OCI-M2 (cell line): ENCODE data around the gene PBX1.
"Not testable (repeated sequence)": the region's sequence is repeated elsewhere in the genome, so short reads cannot be mapped to it uniquely, and the experiment has no call there.

ENCODE experiments used
- DNase-seq: peaks from one replicate; lab custom pipeline; 2025; ENCODE audit not compliant: unreplicated experiment; lab: John Stamatoyannopoulos, UW

PBX1 gene

GRCh38 chr1:164638492-164639202 is 79.7 kb downstream of the PBX1 start:
- no peak for DNase-seq

GRCh38 chr1:164640686-164641352 is 81.8 kb downstream of the PBX1 start:
- DNase-seq: no peak

GRCh38 chr1:164641353-164641730 is 82.4 kb downstream of the PBX1 start:
- no peak for DNase-seq

GRCh38 chr1:164643018-164643417 is 84.0 kb downstream of the PBX1 start:
- no peak for DNase-seq

DNA sequence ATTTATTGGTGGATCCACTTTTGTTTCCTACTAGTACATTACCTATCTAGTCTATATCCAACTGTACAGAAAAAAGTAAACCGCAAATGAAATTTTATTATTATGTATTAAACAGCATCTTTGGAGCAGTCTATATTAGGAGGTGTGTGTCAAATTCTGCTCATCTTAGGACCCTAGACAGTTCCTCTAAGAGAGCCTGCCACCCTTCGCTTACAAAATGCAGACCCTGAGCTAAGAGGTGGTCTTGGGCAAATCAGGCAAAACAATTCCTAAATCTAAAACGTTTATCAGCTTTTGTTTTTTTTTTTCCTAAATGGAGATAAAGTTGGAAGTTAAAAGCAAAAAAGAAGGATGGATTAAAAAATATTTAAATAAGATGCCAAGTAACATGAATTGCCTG is 85.3 kb downstream of the PBX1 start:
- DNase-seq: no peak

GRCh38 chr1:164644774-164645644 is 86.0 kb downstream of the PBX1 start:
- no peak for DNase-seq

DNA sequence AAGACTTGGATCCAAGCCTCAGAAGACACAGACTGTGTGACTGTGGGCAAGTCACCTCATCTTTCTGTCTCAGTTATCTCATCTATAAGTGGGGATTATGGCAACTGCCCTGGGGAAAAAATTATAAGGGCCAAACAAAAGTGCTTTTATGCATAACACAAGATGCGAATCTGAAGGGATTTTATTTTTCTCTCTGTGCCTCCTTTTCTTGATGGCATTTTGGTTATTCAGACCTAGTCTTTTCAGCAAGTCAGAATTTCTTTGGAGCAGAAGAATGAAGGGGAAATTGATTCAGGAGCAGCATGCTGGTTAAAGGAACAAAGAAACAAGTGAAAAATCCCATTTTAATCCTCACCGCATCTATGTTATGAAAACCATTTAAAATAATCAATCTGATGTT is 86.9 kb downstream of the PBX1 start:
- DNase-seq: no peak

GRCh38 chr1:164647211-164647610 is 88.2 kb downstream of the PBX1 start:
- no peak for DNase-seq

DNA sequence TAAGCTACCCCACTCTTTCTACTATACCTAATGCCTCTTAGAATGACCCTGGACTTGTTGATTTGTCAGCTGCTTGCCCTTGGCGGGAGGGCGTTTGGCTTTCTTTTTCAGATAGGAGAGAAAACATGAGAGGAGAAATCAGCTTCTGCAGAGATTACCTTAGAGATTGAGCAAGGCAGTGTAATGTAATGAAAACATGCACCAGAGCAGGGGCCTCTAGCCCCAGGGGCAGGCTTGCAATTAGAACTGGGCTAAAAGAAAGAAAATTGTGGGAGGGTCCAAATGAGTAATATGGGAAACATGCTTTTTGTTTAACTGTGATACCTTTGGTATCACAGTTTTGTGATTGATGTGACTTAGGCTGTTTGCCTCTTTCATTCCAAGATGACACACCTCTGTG is 89.7 kb downstream of the PBX1 start:
- no peak for DNase-seq

DNA sequence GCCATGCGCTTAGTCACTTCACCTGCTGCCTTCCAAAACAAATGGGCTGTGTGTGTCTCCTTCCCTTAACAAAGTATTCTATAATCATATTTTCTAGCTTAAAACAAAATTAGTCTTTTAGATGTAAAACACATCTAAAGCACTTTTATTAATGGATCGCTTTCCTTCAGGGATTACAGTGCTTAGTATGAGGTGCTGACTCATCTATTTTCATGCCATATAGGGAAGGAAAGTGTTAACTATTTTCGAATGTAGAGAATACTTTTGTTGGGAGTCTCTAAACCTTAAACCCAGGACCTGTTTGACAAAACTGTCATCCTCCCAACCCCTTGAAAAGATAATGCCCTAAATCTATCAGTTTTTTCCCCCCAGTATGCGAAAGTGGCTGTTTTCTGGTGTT is 90.2 kb downstream of the PBX1 start:
- DNase-seq: no peak

DNA sequence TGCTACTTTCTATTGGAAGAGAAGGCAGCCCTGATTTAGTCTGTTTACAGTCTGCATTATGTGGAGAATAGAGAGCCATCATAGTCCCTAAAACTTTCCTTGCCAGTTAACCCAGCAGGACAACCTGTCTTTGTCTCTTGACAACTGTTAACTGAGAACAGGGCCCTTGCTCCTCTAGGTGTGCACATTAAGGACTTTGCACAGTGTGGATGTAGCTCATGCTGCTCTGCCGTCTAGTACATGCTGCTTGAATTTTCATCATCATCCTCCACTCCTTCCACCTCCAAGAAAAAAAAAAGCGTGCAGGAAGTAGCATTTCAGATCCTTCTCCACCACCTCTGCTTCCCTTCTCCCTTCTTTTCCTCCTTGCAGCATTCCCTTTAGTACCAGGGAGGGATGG is 91.5 kb downstream of the PBX1 start:
- DNase-seq: no peak

DNA sequence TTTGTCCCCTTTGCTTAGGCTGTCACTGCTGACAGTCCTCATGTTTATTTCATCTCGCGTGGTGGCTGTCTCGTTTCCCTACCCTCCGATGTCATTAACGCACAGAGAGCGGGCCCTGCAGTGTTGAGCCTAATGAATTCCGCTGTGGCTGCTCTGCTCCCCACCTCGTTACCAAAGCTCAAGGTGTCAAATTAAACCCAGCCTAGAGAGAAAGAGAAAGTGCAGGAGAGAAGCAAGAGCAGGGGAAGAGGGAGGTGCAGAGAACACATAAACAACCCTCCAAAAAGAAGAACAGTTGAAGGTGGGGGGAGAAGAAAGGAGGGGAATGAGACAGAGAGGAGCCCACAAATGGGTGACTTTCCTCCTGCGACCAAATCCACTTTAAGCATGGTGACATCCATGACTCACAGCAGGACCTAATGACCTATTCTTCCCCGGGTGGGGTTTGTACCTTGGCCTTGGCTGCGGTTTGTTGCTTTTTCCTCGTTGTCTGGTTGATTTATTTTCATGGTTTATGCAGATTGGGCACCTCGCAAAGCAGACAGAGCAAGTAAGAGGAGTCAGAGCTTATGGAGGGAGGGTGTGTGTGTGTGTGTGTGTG is 92.5 kb downstream of the PBX1 start:
- DNase-seq: no peak

GRCh38 chr1:164652969-164653368 is 94.0 kb downstream of the PBX1 start:
- not testable (repeated sequence) for DNase-seq

DNA sequence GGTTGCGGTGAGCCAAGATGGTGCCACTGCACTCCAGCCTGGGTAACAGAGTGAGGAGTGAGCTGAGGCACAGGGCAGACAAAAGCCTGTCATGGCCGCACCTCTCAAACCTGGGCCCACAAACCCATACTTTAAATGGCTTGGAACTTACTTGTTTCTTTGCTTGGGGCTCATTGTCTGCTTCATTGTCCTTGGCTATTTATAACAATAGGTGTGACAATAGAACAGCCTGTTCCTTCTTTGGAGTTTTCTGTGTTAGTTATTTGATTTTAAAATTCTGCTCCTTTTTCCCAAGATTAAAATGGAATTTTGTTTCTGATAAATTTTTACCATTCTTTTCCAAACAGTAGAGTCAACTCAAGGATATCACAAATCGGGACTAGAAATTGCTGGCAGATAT is 94.7 kb downstream of the PBX1 start:
- no peak for DNase-seq

- no peak for DNase-seq
Measured at GRCh38 chr1:164654200-164654599, 95.2 kb downstream of the PBX1 start.

- DNase-seq: no peak
Measured at GRCh38 chr1:164658864-164659263, 99.9 kb downstream of the PBX1 start.

GRCh38 chr1:164659621-164660411 is 100.8 kb downstream of the PBX1 start:
- DNase-seq: no peak

DNA sequence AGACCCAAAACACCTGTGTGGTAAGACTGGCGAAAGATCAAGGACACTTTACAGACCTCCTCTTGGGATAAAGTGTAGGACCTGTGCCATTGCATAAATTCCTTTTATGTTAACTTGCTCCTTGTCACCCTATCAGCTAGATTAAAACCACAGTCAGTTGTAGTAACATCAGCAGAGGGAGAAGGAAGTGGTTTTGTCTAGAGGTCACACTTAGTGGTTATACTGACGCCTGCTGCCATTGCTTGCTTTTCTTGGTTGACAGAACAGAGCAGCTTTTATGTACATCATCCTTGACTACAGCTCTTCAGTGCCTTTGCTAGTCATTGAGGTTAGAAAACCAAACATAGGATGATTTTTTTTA is 101.4 kb downstream of the PBX1 start:
- DNase-seq: no peak

DNA sequence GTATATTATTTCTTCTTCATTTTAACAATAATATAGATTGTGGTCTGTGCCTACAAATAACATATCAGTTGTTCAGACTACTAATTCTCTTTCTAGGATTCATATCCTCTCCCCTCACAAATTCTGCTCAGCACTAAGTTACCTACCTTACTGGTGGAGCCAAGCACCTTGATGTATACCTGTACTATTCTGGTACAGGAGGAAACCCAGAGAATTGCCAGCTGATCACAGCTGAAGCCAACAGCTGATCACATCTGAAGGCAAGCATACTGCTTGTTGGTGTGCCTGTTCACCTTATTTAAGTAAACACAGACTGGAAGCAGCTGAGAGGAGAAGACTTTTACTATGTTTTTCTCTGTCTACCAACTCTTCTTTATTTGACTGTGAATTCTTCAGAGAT is 101.8 kb downstream of the PBX1 start:
- no peak for DNase-seq

DNA sequence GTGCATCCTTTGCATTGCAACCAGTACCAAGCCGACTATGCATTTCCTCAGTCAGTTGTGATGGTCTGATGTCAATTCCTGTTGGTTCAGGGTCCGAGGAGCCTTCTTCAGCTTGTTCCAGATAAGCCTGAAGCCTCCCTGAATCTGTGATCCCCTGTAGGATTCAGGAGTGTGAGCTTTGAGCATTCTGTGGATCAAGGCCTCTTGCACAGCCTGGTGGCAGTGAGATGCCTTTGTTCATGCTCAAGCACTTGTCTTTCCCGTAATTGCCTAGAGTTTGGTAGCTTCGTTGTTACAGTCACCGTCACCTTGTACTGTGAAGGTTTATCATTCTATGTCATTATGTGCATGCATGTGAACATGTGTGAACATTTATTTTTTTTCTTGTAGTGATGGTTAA is 103.5 kb downstream of the PBX1 start:
- no peak for DNase-seq

- DNase-seq: no peak
Measured at GRCh38 chr1:164662955-164663354, 104.0 kb downstream of the PBX1 start.
